ENCODE results near the gene CFLAR.

The CFLAR gene

GRCh38 chr2:201205515-201205849 is 89.5 kb downstream of the CFLAR start:
- H3K27me3 ChIP-seq (ENCODE audit: low read depth, low read length), result peaks cover 11% of the 10 kb centered on the region
- H3K9ac ChIP-seq (ENCODE audit: low read length), result no peak overlapping the region
- H2AFZ ChIP-seq (ENCODE audit: low read depth, low read length), result no peak overlapping the region
- no peak for TF ChIP-seq CTCF (IDR thresholded peaks at IDR 0.05; ENCODE audit: low read depth, low read length)
- no peak for TF ChIP-seq EZH2phosphoT487 (IDR thresholded peaks at IDR 0.05; ENCODE audit: low read depth)
- no peak overlapping the region for H3K4me2 ChIP-seq (ENCODE audit: low read length)
- no peak overlapping the region for H3K27ac ChIP-seq (ENCODE audit: low read length)
- peaks cover 14% of the 10 kb centered on the region for H3K4me1 ChIP-seq (ENCODE audit: low read length)
- H3K79me2 ChIP-seq (ENCODE audit: low read length), result no peaks in the 10 kb centered on the region
- no peak overlapping the region for H3K4me3 ChIP-seq (ENCODE audit: low read length)
- H3K9me3 ChIP-seq (ENCODE audit: insufficient read depth, low read length), result no peaks in the 10 kb centered on the region
- no peaks in the 10 kb centered on the region for H4K20me1 ChIP-seq (ENCODE audit: insufficient read depth, low read length)
- no peaks in the 10 kb centered on the region for H3K36me3 ChIP-seq (replicated peaks; ENCODE audit: low read depth, low read length)

- TF ChIP-seq CTCF (IDR thresholded peaks at IDR 0.05; ENCODE audit: low read depth, low read length) (no peak), EZH2phosphoT487 (IDR thresholded peaks at IDR 0.05; ENCODE audit: low read depth) (no peak)
- no peaks in the 10 kb centered on the region for H4K20me1 ChIP-seq (ENCODE audit: insufficient read depth, low read length)
- H3K4me2 ChIP-seq (ENCODE audit: low read length), result peak overlapping the region; percentile 52
- H3K36me3 ChIP-seq (replicated peaks; ENCODE audit: low read depth, low read length), result no peaks in the 10 kb centered on the region
- H3K9me3 ChIP-seq (ENCODE audit: insufficient read depth, low read length), result no peaks in the 10 kb centered on the region
- peaks cover 10% of the 10 kb centered on the region for H3K27me3 ChIP-seq (ENCODE audit: low read depth, low read length)
- H3K27ac ChIP-seq (ENCODE audit: low read length), result no peak overlapping the region
- no peak overlapping the region for H3K9ac ChIP-seq (ENCODE audit: low read length)
- no peak overlapping the region for H2AFZ ChIP-seq (ENCODE audit: low read depth, low read length)
- H3K79me2 ChIP-seq (ENCODE audit: low read length), result no peaks in the 10 kb centered on the region
- H3K4me3 ChIP-seq (ENCODE audit: low read length), result peak overlapping the region; percentile 33; the same call in 1 of the 2 replicates
- H3K4me1 ChIP-seq (ENCODE audit: low read length), result peaks cover 14% of the 10 kb centered on the region
Measured at GRCh38 chr2:201208563-201209252, 92.7 kb downstream of the CFLAR start.

GRCh38 chr2:201215963-201216362 is 100.0 kb downstream of the CFLAR start:
- Histone ChIP-seq H3K4me2 (ENCODE audit: low read length) (no peak overlapping the region), H2AFZ (ENCODE audit: low read depth, low read length) (no peak overlapping the region), H3K4me3 (ENCODE audit: low read length) (no peak overlapping the region), H3K36me3 (replicated peaks; ENCODE audit: low read depth, low read length) (no peaks in the 10 kb centered on the region), H3K9me3 (ENCODE audit: insufficient read depth, low read length) (no peaks in the 10 kb centered on the region), H3K4me1 (ENCODE audit: low read length) (peaks cover 13% of the 10 kb centered on the region), H3K9ac (ENCODE audit: low read length) (no peak overlapping the region), H3K27me3 (ENCODE audit: low read depth, low read length) (no peaks in the 10 kb centered on the region), H3K27ac (ENCODE audit: low read length) (no peak overlapping the region), H3K79me2 (ENCODE audit: low read length) (no peaks in the 10 kb centered on the region), H4K20me1 (ENCODE audit: insufficient read depth, low read length) (no peaks in the 10 kb centered on the region)
- no peak for TF ChIP-seq EZH2phosphoT487 (IDR thresholded peaks at IDR 0.05; ENCODE audit: low read depth)
- no peak for TF ChIP-seq CTCF (IDR thresholded peaks at IDR 0.05; ENCODE audit: low read depth, low read length)

- no peak overlapping the region for H3K4me2 ChIP-seq (ENCODE audit: low read length)
- no peak overlapping the region for H3K9ac ChIP-seq (ENCODE audit: low read length)
- H3K9me3 ChIP-seq (ENCODE audit: insufficient read depth, low read length), result no peaks in the 10 kb centered on the region
- H3K36me3 ChIP-seq (replicated peaks; ENCODE audit: low read depth, low read length), result no peaks in the 10 kb centered on the region
- H3K27ac ChIP-seq (ENCODE audit: low read length), result no peak overlapping the region
- no peaks in the 10 kb centered on the region for H3K27me3 ChIP-seq (ENCODE audit: low read depth, low read length)
- H4K20me1 ChIP-seq (ENCODE audit: insufficient read depth, low read length), result no peaks in the 10 kb centered on the region
- H3K79me2 ChIP-seq (ENCODE audit: low read length), result no peaks in the 10 kb centered on the region
- H2AFZ ChIP-seq (ENCODE audit: low read depth, low read length), result no peak overlapping the region
- no peak for TF ChIP-seq CTCF (IDR thresholded peaks at IDR 0.05; ENCODE audit: low read depth, low read length)
- no peak overlapping the region for H3K4me3 ChIP-seq (ENCODE audit: low read length)
- peaks cover 13% of the 10 kb centered on the region for H3K4me1 ChIP-seq (ENCODE audit: low read length)
Measured at GRCh38 chr2:201216918-201217317, 101.0 kb downstream of the CFLAR start.
